ENCODE data around the gene SMPD2.

DNA sequence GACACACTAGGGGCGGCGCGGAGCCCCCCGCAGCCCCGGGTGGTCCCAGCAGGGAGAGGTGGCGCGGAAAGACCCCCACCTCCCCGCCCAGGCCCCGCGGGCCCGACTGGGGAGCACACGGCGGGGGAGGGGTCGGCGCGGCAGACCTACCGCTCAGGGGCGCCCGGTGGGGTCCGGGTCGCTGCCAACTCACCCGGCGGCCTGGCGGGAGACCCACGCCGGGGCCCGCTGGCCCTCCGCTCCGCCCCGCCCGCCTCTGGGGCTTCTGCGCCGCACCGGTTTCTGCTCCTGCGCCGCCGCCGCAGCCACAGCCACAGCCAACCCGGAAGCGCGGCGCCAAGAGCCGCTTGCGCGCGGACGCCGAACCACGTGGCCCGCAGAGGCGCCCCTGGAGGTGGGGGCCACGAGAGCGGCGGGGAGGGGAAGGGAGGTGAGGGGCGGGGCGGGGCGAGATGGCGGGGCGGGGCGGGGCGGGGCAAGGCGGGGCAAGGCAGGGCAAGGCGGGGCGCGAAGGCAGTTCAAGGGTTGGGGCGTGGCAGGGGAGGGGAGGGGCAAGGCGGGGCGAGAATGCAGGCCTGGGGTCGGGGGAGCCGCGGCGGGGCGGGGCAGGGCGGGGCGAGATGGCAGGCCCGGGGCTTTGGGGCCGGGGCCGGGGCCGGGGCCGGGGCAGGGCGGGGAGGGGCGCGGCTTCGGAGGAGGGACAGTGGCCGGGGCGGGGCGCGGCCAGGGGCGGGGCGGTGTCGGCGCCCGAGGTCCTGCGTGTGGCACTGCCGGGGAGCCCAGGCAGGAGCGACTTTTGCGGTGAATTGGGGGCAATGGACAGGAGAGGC is 42.6 kb downstream of the SMPD2 start, which contains the start of gene ZBTB24:
- TF ChIP-seq, protein P1, sequence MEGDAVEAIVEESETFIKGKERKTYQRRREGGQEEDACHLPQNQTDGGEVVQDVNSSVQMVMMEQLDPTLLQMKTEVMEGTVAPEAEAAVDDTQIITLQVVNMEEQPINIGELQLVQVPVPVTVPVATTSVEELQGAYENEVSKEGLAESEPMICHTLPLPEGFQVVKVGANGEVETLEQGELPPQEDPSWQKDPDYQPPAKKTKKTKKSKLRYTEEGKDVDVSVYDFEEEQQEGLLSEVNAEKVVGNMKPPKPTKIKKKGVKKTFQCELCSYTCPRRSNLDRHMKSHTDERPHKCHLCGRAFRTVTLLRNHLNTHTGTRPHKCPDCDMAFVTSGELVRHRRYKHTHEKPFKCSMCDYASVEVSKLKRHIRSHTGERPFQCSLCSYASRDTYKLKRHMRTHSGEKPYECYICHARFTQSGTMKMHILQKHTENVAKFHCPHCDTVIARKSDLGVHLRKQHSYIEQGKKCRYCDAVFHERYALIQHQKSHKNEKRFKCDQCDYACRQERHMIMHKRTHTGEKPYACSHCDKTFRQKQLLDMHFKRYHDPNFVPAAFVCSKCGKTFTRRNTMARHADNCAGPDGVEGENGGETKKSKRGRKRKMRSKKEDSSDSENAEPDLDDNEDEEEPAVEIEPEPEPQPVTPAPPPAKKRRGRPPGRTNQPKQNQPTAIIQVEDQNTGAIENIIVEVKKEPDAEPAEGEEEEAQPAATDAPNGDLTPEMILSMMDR (IDR thresholded peaks at IDR 0.05; ENCODE audit: insufficient read depth, low read length) = no peak
- TF ChIP-seq POLR2AphosphoS5 (IDR thresholded peaks at IDR 0.05; ENCODE audit: low read depth) (peak; percentile 59; the same call in 1 of the 2 replicates), SPI1 (IDR thresholded peaks at IDR 0.05; ENCODE audit: borderline replicate concordance, low read depth) (no peak)
- TF ChIP-seq, protein P2, sequence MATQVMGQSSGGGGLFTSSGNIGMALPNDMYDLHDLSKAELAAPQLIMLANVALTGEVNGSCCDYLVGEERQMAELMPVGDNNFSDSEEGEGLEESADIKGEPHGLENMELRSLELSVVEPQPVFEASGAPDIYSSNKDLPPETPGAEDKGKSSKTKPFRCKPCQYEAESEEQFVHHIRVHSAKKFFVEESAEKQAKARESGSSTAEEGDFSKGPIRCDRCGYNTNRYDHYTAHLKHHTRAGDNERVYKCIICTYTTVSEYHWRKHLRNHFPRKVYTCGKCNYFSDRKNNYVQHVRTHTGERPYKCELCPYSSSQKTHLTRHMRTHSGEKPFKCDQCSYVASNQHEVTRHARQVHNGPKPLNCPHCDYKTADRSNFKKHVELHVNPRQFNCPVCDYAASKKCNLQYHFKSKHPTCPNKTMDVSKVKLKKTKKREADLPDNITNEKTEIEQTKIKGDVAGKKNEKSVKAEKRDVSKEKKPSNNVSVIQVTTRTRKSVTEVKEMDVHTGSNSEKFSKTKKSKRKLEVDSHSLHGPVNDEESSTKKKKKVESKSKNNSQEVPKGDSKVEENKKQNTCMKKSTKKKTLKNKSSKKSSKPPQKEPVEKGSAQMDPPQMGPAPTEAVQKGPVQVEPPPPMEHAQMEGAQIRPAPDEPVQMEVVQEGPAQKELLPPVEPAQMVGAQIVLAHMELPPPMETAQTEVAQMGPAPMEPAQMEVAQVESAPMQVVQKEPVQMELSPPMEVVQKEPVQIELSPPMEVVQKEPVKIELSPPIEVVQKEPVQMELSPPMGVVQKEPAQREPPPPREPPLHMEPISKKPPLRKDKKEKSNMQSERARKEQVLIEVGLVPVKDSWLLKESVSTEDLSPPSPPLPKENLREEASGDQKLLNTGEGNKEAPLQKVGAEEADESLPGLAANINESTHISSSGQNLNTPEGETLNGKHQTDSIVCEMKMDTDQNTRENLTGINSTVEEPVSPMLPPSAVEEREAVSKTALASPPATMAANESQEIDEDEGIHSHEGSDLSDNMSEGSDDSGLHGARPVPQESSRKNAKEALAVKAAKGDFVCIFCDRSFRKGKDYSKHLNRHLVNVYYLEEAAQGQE (IDR thresholded peaks at IDR 0.05; ENCODE audit: insufficient replicate concordance, low read depth) = peak; percentile 32

All from HL-60 (cell line).